Amygdala (tissue), 56 donors: Measurements from ENCODE around the gene SOCS7.

Experiments
- DNase-seq, 56 donors: peaks; one replicate each; lab custom pipeline; 2025; lab: John Stamatoyannopoulos, UW

SOCS7 gene

GRCh38 chr17:38358586-38359513 lies 7.2 kb downstream of the SOCS7 start:
- peak in 4 of 56 donors; percentile 6 to 33 (median 14) for DNase-seq

DNA sequence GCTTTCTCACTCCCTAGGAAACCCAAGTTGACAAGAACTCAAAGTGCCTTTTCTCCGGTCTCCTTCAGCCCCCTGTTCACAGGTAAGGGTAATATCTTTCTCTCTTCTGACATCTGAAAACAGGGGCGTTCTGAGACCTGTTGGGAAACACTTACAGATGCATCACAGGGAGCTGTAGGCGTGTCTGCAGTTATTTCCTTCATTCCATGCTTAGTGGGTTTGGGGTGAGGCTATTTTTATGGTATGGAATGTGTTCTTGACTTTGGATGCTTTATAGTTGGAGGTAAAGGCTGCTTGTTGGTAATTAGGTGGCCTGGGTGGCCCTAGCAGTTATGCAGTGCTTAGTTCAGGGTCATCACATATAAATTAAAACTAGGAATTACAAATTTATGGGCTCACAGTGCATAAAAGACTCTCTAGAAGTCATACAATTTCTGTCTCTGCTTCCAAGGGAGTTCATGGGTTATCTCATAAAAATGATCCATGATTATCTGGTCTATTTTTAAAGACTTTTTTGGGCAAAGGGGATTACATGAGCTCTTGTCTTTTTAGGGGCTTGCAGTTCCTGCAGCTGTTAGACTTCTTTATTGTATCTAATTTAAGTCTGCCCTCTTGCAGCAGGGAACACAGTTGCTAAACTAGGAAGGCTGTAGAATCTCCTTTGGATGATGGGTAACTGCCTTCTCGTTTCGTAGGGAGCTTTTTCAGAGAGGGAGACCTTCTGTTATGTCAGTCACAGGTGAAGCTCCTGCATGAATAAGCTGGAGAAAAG lies 10.2 kb downstream of the SOCS7 start:
- no peak for DNase-seq

GRCh38 chr17:38363016-38363415 lies 11.4 kb downstream of the SOCS7 start:
- no peak for DNase-seq

GRCh38 chr17:38364741-38365140 lies 13.1 kb downstream of the SOCS7 start:
- DNase-seq = no peak

- no peak for DNase-seq
These were observed 17.7 kb downstream of the SOCS7 start for GRCh38 chr17:38369124-38369886.

DNA sequence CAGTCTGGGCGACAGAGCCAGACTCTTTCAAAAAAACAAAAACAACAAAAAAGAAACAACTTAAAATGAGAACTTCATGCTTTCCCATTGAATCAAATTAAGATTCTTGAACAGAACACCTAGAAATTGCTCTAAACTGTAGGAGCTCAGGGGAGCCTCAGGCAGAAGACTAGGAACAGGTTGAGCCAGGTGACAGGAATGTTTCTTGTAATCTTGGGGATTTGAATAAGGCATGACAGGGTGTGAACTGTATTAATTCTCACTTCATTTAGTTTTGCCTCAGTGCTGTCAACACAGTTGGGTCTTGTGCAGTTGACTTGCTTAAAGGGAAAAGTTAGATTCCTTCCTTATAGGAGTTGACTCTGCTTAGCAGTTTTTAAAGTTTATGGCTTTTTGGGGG lies 27.8 kb downstream of the SOCS7 start:
- DNase-seq = no peak

GRCh38 chr17:38395090-38395489 lies 43.4 kb downstream of the SOCS7 start:
- DNase-seq = no peak

- no peak for DNase-seq
These were observed 45.6 kb downstream of the SOCS7 start for GRCh38 chr17:38397227-38397626.

- DNase-seq = peak in 3 of 56 donors; percentile 2 to 9 (median 2)
These were observed 48.6 kb downstream of the SOCS7 start for GRCh38 chr17:38400286-38400685.

DNA sequence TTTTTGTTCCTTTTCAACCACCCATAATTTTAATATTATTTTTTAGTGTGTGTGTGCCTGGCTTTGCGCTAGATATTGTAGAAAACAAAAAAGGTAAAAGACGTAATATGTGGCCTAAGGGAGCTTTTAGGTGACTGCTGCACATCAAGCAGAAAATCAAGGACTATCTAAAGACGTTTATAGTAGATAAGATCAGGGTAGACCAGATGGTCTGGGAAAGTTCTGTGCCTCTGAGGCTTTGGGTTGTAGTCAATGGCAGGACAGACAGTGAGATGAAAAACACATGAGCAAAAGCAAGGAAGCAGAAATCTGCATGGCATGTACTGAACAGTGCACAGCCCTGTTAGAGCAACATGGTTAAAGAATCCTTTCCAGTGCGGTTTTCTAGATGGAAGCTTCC lies 49.8 kb downstream of the SOCS7 start:
- no peak for DNase-seq

GRCh38 chr17:38402897-38403296 lies 51.3 kb downstream of the SOCS7 start:
- DNase-seq = no peak

DNA sequence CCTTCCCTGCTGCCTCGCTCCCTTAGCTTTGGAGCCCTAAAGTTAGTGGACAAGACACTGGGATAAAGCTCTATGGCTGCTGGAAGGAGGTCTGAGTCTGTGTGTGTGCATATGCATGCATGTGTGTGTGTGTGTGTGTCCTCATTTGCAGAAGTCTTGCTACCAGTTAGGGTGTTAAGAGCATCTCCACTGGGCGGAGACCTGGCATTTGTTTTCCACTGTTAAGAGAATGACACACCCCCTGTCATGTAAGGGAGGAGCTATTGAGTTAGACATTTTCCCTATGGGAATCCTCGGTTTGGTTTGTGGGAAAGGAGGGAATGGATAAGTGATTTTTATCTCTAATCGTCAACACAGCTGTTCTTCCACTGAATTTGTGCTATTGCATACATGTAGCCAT lies 51.8 kb downstream of the SOCS7 start:
- DNase-seq = no peak

DNA sequence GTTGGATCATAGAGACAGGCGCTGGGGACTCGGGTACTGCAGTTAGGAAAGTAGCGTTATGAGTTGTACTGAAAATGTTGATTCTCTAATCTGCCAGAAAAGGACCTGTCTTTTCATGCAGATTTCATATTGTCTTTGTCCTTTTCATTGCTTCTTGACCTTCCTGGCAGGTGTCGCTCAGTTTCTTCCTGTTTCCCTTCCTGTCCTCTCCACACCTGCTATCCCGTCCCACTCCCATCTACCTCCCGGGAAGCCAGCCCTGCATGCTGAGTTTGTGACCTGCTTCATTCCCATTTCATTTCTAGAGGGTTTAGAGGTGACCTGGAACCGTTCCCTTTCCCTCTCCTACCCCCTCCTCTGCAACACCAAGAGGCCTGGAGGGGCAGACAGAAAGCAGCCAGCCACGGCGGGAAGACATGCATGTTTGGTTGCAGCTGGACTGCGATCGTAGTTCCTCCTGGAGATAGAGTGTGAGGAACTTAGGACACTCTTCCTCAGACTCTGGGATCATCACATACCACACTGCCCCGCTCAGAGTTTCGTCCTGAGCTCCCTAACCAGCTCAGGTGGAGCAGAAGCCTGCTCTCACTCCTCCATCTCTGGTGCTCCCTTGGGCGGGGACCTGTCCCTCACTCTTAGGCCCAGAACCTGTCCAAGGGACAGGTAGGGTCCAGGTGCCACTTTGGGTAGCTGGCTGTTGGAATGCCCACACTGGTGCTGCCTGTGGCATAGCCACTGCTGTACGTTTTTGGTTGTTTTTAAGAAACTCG lies 52.7 kb downstream of the SOCS7 start:
- no peak for DNase-seq

DNA sequence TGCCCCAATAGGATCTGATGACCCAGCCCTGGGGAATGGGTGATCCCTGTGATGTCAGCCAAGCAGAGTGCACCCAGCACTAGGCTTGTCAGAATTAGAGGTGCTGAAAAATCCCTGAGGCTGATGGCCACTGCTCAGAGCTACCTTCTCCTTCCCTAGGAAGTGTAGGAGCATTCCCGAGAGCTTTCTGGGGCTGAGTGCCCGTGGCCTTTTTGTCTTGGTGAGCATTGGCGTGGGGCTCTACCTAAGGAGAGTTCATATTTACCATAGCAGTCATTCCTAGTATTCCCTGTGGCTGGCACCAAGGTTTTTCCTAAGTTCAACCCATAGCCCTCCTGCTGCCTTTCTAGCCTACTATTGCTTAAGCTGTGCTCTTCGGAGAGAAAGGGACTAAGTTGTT lies 54.0 kb downstream of the SOCS7 start:
- DNase-seq = no peak

- DNase-seq = no peak
These were observed 58.6 kb downstream of the SOCS7 start for GRCh38 chr17:38410201-38410600.

DNA sequence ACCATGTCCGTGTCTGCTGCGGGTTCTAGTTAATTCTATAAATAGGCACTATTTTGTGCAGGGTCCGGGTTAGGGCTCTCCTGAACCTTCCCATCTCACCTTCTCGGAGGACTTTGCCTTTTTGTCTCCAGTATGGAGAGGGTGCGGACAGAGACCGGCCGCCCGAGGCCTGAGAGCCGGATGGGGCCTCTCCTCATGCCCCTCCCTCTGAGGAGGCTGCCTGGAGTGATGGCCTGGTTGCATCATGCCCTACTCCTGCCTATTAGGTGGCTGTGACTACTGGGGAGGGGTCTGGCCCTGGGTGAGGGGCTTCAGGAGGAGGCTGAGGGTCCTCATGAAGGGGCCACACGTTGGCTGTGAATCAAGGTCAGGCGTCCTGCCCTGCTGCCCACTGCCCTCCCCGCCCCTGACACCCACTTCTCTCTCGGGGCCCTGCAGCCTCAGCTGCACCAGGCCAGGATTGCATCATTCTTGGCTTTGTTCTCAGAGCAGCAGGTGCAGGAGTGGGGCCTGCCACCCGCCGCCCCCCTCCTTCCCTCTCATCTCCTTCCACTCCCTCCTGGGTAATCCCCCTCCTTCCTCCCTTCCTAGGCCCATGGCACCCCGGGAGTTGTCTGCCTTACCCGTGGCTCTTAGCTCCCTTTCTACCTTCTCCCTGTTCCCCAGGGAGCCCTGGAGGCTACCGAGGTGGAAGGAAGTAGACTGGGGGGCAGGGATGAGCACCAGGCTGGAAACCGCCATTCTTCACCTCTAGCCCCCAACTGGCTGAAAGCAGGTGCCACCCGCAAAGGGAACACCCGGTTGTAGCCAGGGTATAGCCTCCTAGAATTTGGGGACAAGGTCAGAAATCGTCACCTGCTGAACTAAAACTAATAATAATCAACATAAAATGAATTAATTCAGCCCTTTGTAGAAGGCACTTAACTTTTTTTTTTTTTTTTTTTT lies 63.9 kb downstream of the SOCS7 start:
- DNase-seq = peak in 12 of 56 donors; percentile 23 to 76 (median 38)

DNA sequence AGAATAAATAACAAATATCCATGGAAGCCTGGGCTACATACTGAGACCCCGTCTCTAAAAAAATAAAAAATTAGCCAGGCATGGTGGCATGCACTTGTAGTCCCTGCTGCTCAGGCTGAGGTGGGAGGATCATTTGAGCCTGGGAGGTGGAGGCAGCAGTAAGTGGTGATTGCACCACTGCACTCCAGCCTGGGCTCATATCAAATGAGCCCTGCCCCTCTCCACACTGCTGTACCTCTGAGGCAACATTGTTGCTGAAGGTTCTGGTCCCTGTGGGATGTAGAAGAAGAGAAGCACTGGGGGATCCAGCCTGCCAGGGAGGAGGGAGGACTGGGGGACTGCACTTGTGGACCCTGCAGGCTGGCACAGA lies 65.2 kb downstream of the SOCS7 start:
- no peak for DNase-seq

DNA sequence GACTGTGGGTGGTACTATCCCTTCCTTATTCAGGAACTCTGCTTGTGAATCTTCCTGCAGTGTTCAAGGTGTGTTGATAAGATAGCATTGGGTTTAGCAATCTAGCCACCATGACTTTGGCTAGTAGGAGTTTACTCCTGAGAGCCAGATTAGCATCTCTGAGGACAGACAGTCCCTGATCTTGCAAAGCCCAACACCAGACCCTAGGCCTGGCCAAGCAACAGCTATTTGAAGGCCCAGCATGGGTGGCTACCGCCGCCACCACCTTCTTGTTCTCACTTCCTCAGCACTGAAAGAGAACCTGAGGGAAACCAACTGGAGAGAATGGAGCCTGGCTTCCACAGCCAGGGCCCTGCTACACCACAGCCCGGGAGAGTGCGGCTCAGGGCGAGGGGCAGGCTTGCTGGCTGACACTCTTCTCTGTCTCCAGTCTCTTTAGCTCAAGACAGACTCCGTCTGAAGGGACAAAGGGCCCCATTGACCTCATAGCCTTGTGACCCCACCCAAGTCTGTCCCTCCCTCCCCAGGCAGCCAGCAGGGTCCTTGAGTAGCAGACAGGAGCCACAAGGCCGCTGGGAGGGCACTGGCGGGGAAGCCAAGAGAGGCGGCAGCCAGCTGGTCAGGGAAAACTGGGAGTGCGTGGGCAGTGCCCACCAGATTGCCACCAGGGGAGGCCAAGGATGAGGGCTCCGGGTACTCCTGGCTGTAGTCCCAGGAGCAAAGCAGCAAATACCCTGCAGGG lies 65.7 kb downstream of the SOCS7 start:
- DNase-seq = peak in 2 of 56 donors; percentile 51 to 56
